H1 (cell line): Measurements from ENCODE around the gene LBX2. TPM values are rescaled to one million over a fixed set of nuclear protein-coding genes. Genes with fewer than 3 reads are reported as not detected.

Source experiments
- CTCF ChIA-PET: fragments of 300-600 bp; sonication (Branson Sonifier 250); formaldehyde crosslinking; loops from one replicate; lab custom pipeline; 2021; ENCODE audit not compliant: partially characterized antibody; lab: Charles Lee
- POLR2A ChIA-PET: fragments of 300-600 bp; sonication (Branson Sonifier 250); formaldehyde crosslinking; loops from one replicate; lab custom pipeline; 2021; ENCODE audit warnings: inconsistent platforms; ENCODE audit not compliant: partially characterized antibody; lab: Charles Lee
- DNase-seq, 2 experiments: peaks; one replicate each; pipeline versions ENCODE4 v3.0.0 to v3.0.0-alpha.2; 2010 to 2022; ENCODE audit warnings: low spot score in 2 of 2, low read depth in 1 of 2, mixed read lengths in 1 of 2
- FAIRE-seq: peaks from 2 replicates; lab custom pipeline; 2011; peaks lifted over from hg19 to GRCh38; lab: Jason Lieb, UNC
- H2AFZ ChIP-seq: 2 replicates; pipeline ENCODE4 v1.8.1; 2012; ENCODE audit warnings: low read length, inconsistent platforms
- H2AK5ac ChIP-seq: 2 replicates; pipeline ENCODE4 v1.6.1; 2013; ENCODE audit warnings: low read depth, low read length
- H2BK120ac ChIP-seq: replicated peaks from 2 replicates; pipeline ENCODE3; 2013; ENCODE audit warnings: low read depth, low read length, inconsistent platforms
- H2BK12ac ChIP-seq: 2 replicates; pipeline ENCODE4 v1.6.1; 2013; ENCODE audit warnings: low read depth, low read length
- H2BK15ac ChIP-seq: 2 replicates; pipeline ENCODE4 v1.6.1; 2013; ENCODE audit warnings: low read length
- H2BK20ac ChIP-seq: 2 replicates; pipeline ENCODE4 v1.6.1; 2013; ENCODE audit warnings: low read length
- H2BK5ac ChIP-seq: 2 replicates; pipeline ENCODE4 v1.6.1; 2013; ENCODE audit warnings: low read depth, low read length
- H3K14ac ChIP-seq: 2 replicates; pipeline ENCODE4 v1.6.1; 2013; ENCODE audit warnings: inconsistent platforms; ENCODE audit not compliant: insufficient read length
- H3K18ac ChIP-seq: 2 replicates; pipeline ENCODE4 v1.6.1; 2013; ENCODE audit warnings: low read length; ENCODE audit errors: extremely low read depth
- H3K23ac ChIP-seq: 2 replicates; pipeline ENCODE4 v1.6.1; 2013; ENCODE audit warnings: inconsistent platforms; ENCODE audit not compliant: insufficient read length
- H3K23me2 ChIP-seq: 2 replicates; pipeline ENCODE4 v1.6.1; 2013; ENCODE audit warnings: low read depth, low read length
- H3K27ac ChIP-seq: 2 replicates; pipeline ENCODE4 v1.6.1; 2011; ENCODE audit warnings: low read depth, low read length, inconsistent platforms
- H3K27me3 ChIP-seq, 4 experiments: replicated peaks in 1 of 4; 1 replicate in 1 of 4; 2 replicates in 3 of 4; pipeline versions ENCODE4 v1.6.1 to v1.8.1; 2011 to 2013; ENCODE audit warnings: low read length in 3 of 4, mild to moderate bottlenecking in 3 of 4, inconsistent platforms in 2 of 4, mixed read lengths in 2 of 4, moderate library complexity in 1 of 4; ENCODE audit not compliant: control insufficient read depth in 3 of 4, insufficient read depth in 3 of 4; ENCODE audit errors: extremely low read depth in 1 of 4
- H3K36me3 ChIP-seq, 4 experiments: 2 replicates each; pipeline versions ENCODE4 v1.6.1 to v1.8.1; 2011 to 2013; ENCODE audit warnings: mild to moderate bottlenecking in 4 of 4, low read length in 3 of 4, moderate library complexity in 2 of 4, control low read depth in 1 of 4, inconsistent platforms in 1 of 4; ENCODE audit not compliant: insufficient read depth in 4 of 4, control insufficient read depth in 2 of 4
- H3K4ac ChIP-seq: replicated peaks from 2 replicates; pipeline ENCODE3; 2013; ENCODE audit warnings: low read length, low read depth, mixed read lengths, inconsistent platforms; ENCODE audit not compliant: insufficient read length
- H3K4me1 ChIP-seq, 4 experiments: replicated peaks in 1 of 4; 1 replicate in 1 of 4; 2 replicates in 3 of 4; pipeline versions ENCODE4 v1.6.1 to v1.8.1; 2011 to 2013; ENCODE audit warnings: low read length in 3 of 4, inconsistent platforms in 2 of 4, mixed read lengths in 1 of 4; ENCODE audit not compliant: insufficient read depth in 4 of 4, control insufficient read depth in 3 of 4
- H3K4me2 ChIP-seq, 2 experiments: 2 replicates each; pipeline versions ENCODE4 v1.6.1 to v1.8.1; 2011 to 2013; ENCODE audit warnings: low read depth in 2 of 2, low read length in 2 of 2, control low read depth in 1 of 2, inconsistent platforms in 1 of 2, mild to moderate bottlenecking in 1 of 2; ENCODE audit not compliant: insufficient read depth in 1 of 2
- H3K4me3 ChIP-seq, 4 experiments: fragments of 200-600, 300-600 bp in 1 of 4; sonication (generic), shearing (Covaris generic), sonication (Bioruptor Twin) in 1 of 4; 2 replicates each; pipeline versions ENCODE4 v1.5.1 to v1.8.1; 2011 to 2016; ENCODE audit warnings: low read length in 4 of 4, low read depth in 3 of 4, control low read depth in 2 of 4, inconsistent platforms in 2 of 4, mild to moderate bottlenecking in 2 of 4, mixed read lengths in 1 of 4, moderate library complexity in 1 of 4; ENCODE audit not compliant: insufficient read depth in 2 of 4; ENCODE audit errors: extremely low read depth in 1 of 4
- H3K56ac ChIP-seq: replicated peaks from 2 replicates; pipeline ENCODE3; 2013; ENCODE audit warnings: low read depth, mild to moderate bottlenecking, mixed read lengths, low read length, inconsistent platforms; ENCODE audit not compliant: insufficient read length
- H3K79me1 ChIP-seq: 2 replicates; pipeline ENCODE4 v1.6.1; 2013; ENCODE audit warnings: low read depth, low read length, control low read depth
- H3K79me2 ChIP-seq, 2 experiments: 2 replicates each; pipeline versions ENCODE4 v1.6.1 to v1.8.1; 2012 to 2013; ENCODE audit warnings: low read length in 2 of 2, mild to moderate bottlenecking in 2 of 2, inconsistent platforms in 1 of 2; ENCODE audit not compliant: insufficient read depth in 2 of 2, control insufficient read depth in 1 of 2
- H3K9ac ChIP-seq, 4 experiments: replicated peaks in 1 of 4; 1 replicate in 1 of 4; 2 replicates in 3 of 4; pipeline versions ENCODE4 v1.6.1 to v1.8.1; 2011 to 2013; ENCODE audit warnings: low read depth in 3 of 4, low read length in 3 of 4, control low read depth in 2 of 4, mild to moderate bottlenecking in 2 of 4, moderate library complexity in 2 of 4, inconsistent platforms in 1 of 4; ENCODE audit errors: extremely low read depth in 1 of 4
- H3K9me3 ChIP-seq, 2 experiments: 2 replicates each; pipeline versions ENCODE4 v1.6.1 to v1.8.1; 2012 to 2013; ENCODE audit warnings: mild to moderate bottlenecking in 2 of 2, moderate library complexity in 2 of 2, control low read depth in 1 of 2, inconsistent platforms in 1 of 2, low read depth in 1 of 2, low read length in 1 of 2, mixed read lengths in 1 of 2; ENCODE audit not compliant: insufficient read depth in 2 of 2
- H4K20me1 ChIP-seq, 2 experiments: replicated peaks in 1 of 2; 2 replicates each; pipeline versions ENCODE3 to v1.8.1; 2011 to 2013; ENCODE audit warnings: inconsistent platforms in 2 of 2, low read length in 2 of 2, mild to moderate bottlenecking in 1 of 2; ENCODE audit not compliant: insufficient read depth in 2 of 2, control insufficient read depth in 1 of 2
- H4K5ac ChIP-seq: 2 replicates; pipeline ENCODE4 v1.6.1; 2013; ENCODE audit warnings: low read length, low read depth, mixed read lengths, inconsistent platforms; ENCODE audit not compliant: insufficient read length
- H4K8ac ChIP-seq: 2 replicates; pipeline ENCODE4 v1.8.0; 2013; ENCODE audit warnings: mild to moderate bottlenecking, moderate library complexity, low read length, inconsistent platforms; ENCODE audit not compliant: insufficient read depth; ENCODE audit errors: extremely low read depth
- H4K91ac ChIP-seq: replicated peaks from 2 replicates; pipeline ENCODE3; 2013; ENCODE audit warnings: low read length, mixed read lengths, inconsistent platforms; ENCODE audit not compliant: insufficient read length
- ASH2L ChIP-seq: fragments of 200-600, 300-600 bp; sonication (generic); IDR thresholded peaks from one replicate; pipeline ENCODE4 v1.7.1; 2017; ENCODE audit warnings: low read length
- CEBPB ChIP-seq: IDR thresholded peaks from 2 replicates; pipeline ENCODE4 v1.6.1; 2012; ENCODE audit warnings: low read depth, low read length
- CHD2 ChIP-seq: IDR thresholded peaks from 2 replicates; pipeline ENCODE4 v1.6.1; 2012; ENCODE audit warnings: low read length, improper control_type of control experiment
- EP300 ChIP-seq, 2 experiments: IDR thresholded peaks; 1 replicate in 1 of 2; 2 replicates in 1 of 2; pipeline ENCODE4 v1.6.1; 2011 to 2012; ENCODE audit warnings: low read depth in 2 of 2, low read length in 2 of 2, mild to moderate bottlenecking in 2 of 2, borderline replicate concordance in 1 of 2, inconsistent platforms in 1 of 2, moderate library complexity in 1 of 2
- EZH2 ChIP-seq: fragments of 200-600 bp; sonication (generic); IDR thresholded peaks from 2 replicates; pipeline ENCODE4 v1.7.1; 2012; ENCODE audit warnings: low read depth, mild to moderate bottlenecking, moderate library complexity, low read length, inconsistent platforms; ENCODE audit not compliant: severe bottlenecking
- HDAC6 ChIP-seq: IDR thresholded peaks from one replicate; pipeline ENCODE4 v1.7.1; 2012; ENCODE audit warnings: low read depth, mild to moderate bottlenecking, inconsistent platforms, low read length, moderate library complexity
- KDM1A ChIP-seq: fragments of 200-600, 300-600 bp; sonication (generic); IDR thresholded peaks from 2 replicates; pipeline ENCODE4 v1.7.1; 2016; ENCODE audit warnings: mild to moderate bottlenecking, low read length, borderline replicate concordance
- KDM4A ChIP-seq: IDR thresholded peaks from one replicate; pipeline ENCODE4 v1.7.1; 2012; ENCODE audit warnings: low read depth, mild to moderate bottlenecking, moderate library complexity, low read length, inconsistent platforms; ENCODE audit not compliant: severe bottlenecking
- NANOG ChIP-seq: IDR thresholded peaks from 2 replicates; pipeline ENCODE4 v1.6.1; 2011; ENCODE audit warnings: low read length, low read depth, mild to moderate bottlenecking, inconsistent platforms; ENCODE audit not compliant: insufficient read depth, poor library complexity, severe bottlenecking
- POU5F1 ChIP-seq: IDR thresholded peaks from 2 replicates; pipeline ENCODE4 v1.6.1; 2011; ENCODE audit warnings: low read depth, mild to moderate bottlenecking, low read length, moderate library complexity
- SAP30 ChIP-seq: fragments of 300-600 bp; sonication (generic); IDR thresholded peaks from 2 replicates; pipeline ENCODE4 v1.7.1; 2012; ENCODE audit warnings: low read length, moderate library complexity, mild to moderate bottlenecking, inconsistent platforms; ENCODE audit not compliant: insufficient read depth, insufficient replicate concordance
- SIN3A ChIP-seq, 2 experiments: IDR thresholded peaks in 1 of 2; conservative IDR thresholded peaks in 1 of 2; 2 replicates each; pipeline ENCODE4 v1.6.1; 2011 to 2012; ENCODE audit warnings: low read length in 2 of 2, improper control_type of control experiment in 1 of 2, low read depth in 1 of 2, mild to moderate bottlenecking in 1 of 2
- SP4 ChIP-seq: IDR thresholded peaks from 2 replicates; pipeline ENCODE4 v1.6.1; 2012; ENCODE audit warnings: low read length, inconsistent platforms
- YY1 ChIP-seq: IDR thresholded peaks from 2 replicates; pipeline ENCODE4 v1.6.1; 2011; ENCODE audit warnings: low read depth, mild to moderate bottlenecking, low read length
- WGBS, 2 experiments: shearing (Covaris generic) in 1 of 2; methylation state at CpG; one replicate each; pipeline versions ENCODE4 v1.1.6 to v1.1.7; 2013 to 2015; ENCODE audit warnings: low lambda C conversion rate in 2 of 2, mixed read lengths in 2 of 2, inconsistent platforms in 1 of 2, low coverage in 1 of 2, missing lambda C conversion rate in 1 of 2; ENCODE audit not compliant: insufficient replicate concordance in 2 of 2, insufficient coverage in 1 of 2, insufficient read length in 1 of 2; ENCODE audit errors: extremely low coverage in 1 of 2, missing lambda C conversion rate in 1 of 2; 5-methylcytosine and 5-hydroxymethylcytosine counted together
- polyA plus RNA-seq, 7 experiments: library from polyadenylated mRNA; depleted of rRNA in 3 of 7; stranded (reverse) in 5 of 7; unstranded in 2 of 7; fragments of >200 nt in 5 of 7; fragments of 200-250 nt in 2 of 7; gene quantifications; 1 replicate in 5 of 7; 2 replicates in 1 of 7; 4 replicates in 1 of 7; pipeline versions ENCODE4 v1.2.1 to v1.2.3, GENCODE V29; 2011 to 2013; ENCODE audit warnings: missing spikeins in 2 of 7, mixed read lengths in 2 of 7
- total RNA-seq: library from RNA; stranded (reverse); fragmentation: NEBNext Ultra II Directional; extraction: Animal tissue kit (Norgen Biotek cat#: 25700); gene quantifications from 2 replicates; pipeline ENCODE4 v1.2.1, GENCODE V29; 2021

LBX2 gene
- total and polyA plus RNA-seq, 2 of the 8 experiments (the other 6 are each of a cell fraction or from before 2014, with no cell fraction given): 0.27 TPM; not detected in 1

GRCh38 chr2:74534411-74534810 is 35.0 kb upstream of the LBX2 start:
- no peaks in the 10 kb centered on the region for H3K79me2 ChIP-seq
- H2BK120ac ChIP-seq: no peak overlapping the region
- H4K5ac ChIP-seq: no peak overlapping the region
- H3K14ac ChIP-seq: no peak overlapping the region
- H2BK12ac ChIP-seq: no peak overlapping the region
- H3K18ac ChIP-seq: no peak overlapping the region
- no peak overlapping the region for H2AK5ac ChIP-seq
- 92% methylated on average over 12 of the region's 12 CpGs; no CpG with 5 or more reads in 1 of the 2 experiments for WGBS, 2 experiments
- no peak for DNase-seq
- CTCF ChIA-PET: interaction anchor here (0.9 to 7.0 kb wide), 4 partner anchors 8 to 53 kb away, joined by 3 to 53 read pairs (median 5); no protein-coding TSS in a partner anchor
- no peak overlapping the region for H3K56ac ChIP-seq
- H3K79me1 ChIP-seq: peaks cover 2% of the 10 kb centered on the region; the same call in 1 of the 2 replicates
- no peak overlapping the region for H4K91ac ChIP-seq
- no peaks in the 10 kb centered on the region; a peak in 1 of 7 replicates for H3K27me3 ChIP-seq
- no peak overlapping the region for H3K9ac ChIP-seq
- no peak overlapping the region for H3K4ac ChIP-seq
- POLR2A ChIA-PET: interaction anchor here (1.1 to 2.3 kb wide), 3 partner anchors 12 to 53 kb away, joined by 3 to 6 read pairs (median 4); partner anchors contain the start of gene LBX2
- no peak overlapping the region for H2BK15ac ChIP-seq
- H3K9me3 ChIP-seq: no peaks in the 10 kb centered on the region
- H2BK5ac ChIP-seq: no peak overlapping the region
- H3K23me2 ChIP-seq: peaks cover 4% of the 10 kb centered on the region; the same call in 1 of the 2 replicates
- peaks cover 4 to 6% (median 5%) of the 10 kb centered on the region in 4 experiments; a peak in 6 of 7 replicates for H3K4me1 ChIP-seq
- no peak overlapping the region for H3K23ac ChIP-seq
- FAIRE-seq: no peak
- H3K4me2 ChIP-seq: no peak overlapping the region
- H4K20me1 ChIP-seq: peaks cover 6 to 8% of the 10 kb centered on the region in 2 experiments
- no peak overlapping the region for H3K4me3 ChIP-seq
- peaks cover 2 to 17% (median 10%) of the 10 kb centered on the region in 4 experiments; a peak in 7 of 8 replicates for H3K36me3 ChIP-seq
- no peak overlapping the region for H2AFZ ChIP-seq
- H2BK20ac ChIP-seq: no peak overlapping the region
- no peak overlapping the region for H3K27ac ChIP-seq
- no peak overlapping the region for H4K8ac ChIP-seq
- TF ChIP-seq NANOG: no peak
- no peak for TF ChIP-seq EP300 (IDR thresholded peaks at IDR 0.05; ENCODE audit: borderline replicate concordance in 1 of 2, low read depth in 2 of 2, low read length in 2 of 2)
- TF ChIP-seq CEBPB: no peak
- TF ChIP-seq KDM1A: no peak
- TF ChIP-seq HDAC6: no peak
- TF ChIP-seq EZH2: no peak
- TF ChIP-seq CHD2: no peak
- TF ChIP-seq SAP30: no peak
- no peak for TF ChIP-seq SP4
- TF ChIP-seq POU5F1: no peak
- TF ChIP-seq SIN3A (conservative IDR thresholded peaks at IDR 0.05 in 1 of 2, IDR thresholded peaks at IDR 0.05 in 1 of 2; ENCODE audit: low read depth in 1 of 2, low read length in 2 of 2): no peak
- TF ChIP-seq ASH2L: no peak
- TF ChIP-seq KDM4A: no peak
- no peak for TF ChIP-seq YY1
